Loucy (cell line): Measurements from ENCODE around the gene FBLIM1.

ENCODE experiments used
- H2AFZ ChIP-seq: fragments of 200-600 bp; sonication (generic); 2 replicates; pipeline ENCODE4 v1.6.0; 2016; ENCODE audit warnings: antibody characterized with exemption, mild to moderate bottlenecking, low read length, moderate library complexity
- H3F3A ChIP-seq: fragments of 200-600 bp; 2 replicates; pipeline ENCODE4 v1.6.0; 2016; ENCODE audit warnings: antibody characterized with exemption, low read depth, mild to moderate bottlenecking
- H3K27me3 ChIP-seq: fragments of 200-600 bp; sonication (generic); 2 replicates; pipeline ENCODE4 v1.6.1; 2014; ENCODE audit warnings: low read length, mild to moderate bottlenecking; ENCODE audit not compliant: insufficient read depth, poor library complexity, severe bottlenecking
- H3K36me3 ChIP-seq: fragments of 200-600 bp; sonication (generic); 2 replicates; pipeline ENCODE4 v1.6.1; 2016; ENCODE audit warnings: low read length; ENCODE audit not compliant: insufficient read depth
- H3K4me1 ChIP-seq: fragments of 200-600 bp; sonication (generic); 2 replicates; pipeline ENCODE4 v1.5.1; 2014; ENCODE audit warnings: low read length, mild to moderate bottlenecking; ENCODE audit not compliant: insufficient read depth, poor library complexity, severe bottlenecking
- H3K4me2 ChIP-seq: fragments of 200-600 bp; sonication (generic); 2 replicates; pipeline ENCODE4 v1.6.0; 2014; ENCODE audit warnings: antibody characterized with exemption, low read length, low read depth, mild to moderate bottlenecking; ENCODE audit not compliant: poor library complexity, severe bottlenecking
- H3K4me3 ChIP-seq: fragments of 200-600 bp; sonication (generic); 2 replicates; pipeline ENCODE4 v1.5.1; 2014; ENCODE audit warnings: low read length, mild to moderate bottlenecking, mixed read lengths; ENCODE audit not compliant: poor library complexity, severe bottlenecking
- H3K79me2 ChIP-seq: fragments of 200-600 bp; sonication (generic); 2 replicates; pipeline ENCODE4 v1.6.1; 2014; ENCODE audit warnings: low read length; ENCODE audit not compliant: insufficient read depth
- H3K9ac ChIP-seq: fragments of 200-600 bp; sonication (generic); 2 replicates; pipeline ENCODE4 v1.6.0; 2014; ENCODE audit warnings: mild to moderate bottlenecking, low read depth, low read length, moderate library complexity; ENCODE audit not compliant: poor library complexity, severe bottlenecking
- H3K9me2 ChIP-seq: fragments of 200-600 bp; sonication (generic); replicated peaks from 2 replicates; pipeline ENCODE4 v1.6.1; 2016; ENCODE audit warnings: low read depth, low read length, mixed read lengths
- H3K9me3 ChIP-seq: fragments of 200-600 bp; sonication (generic); 2 replicates; pipeline ENCODE4 v1.6.1; 2014; ENCODE audit warnings: mild to moderate bottlenecking, antibody characterized with exemption, low read length, low read depth; ENCODE audit not compliant: insufficient read depth
- H4K20me1 ChIP-seq: fragments of 200-600 bp; sonication (generic); 2 replicates; pipeline ENCODE4 v1.6.0; 2014; ENCODE audit warnings: antibody characterized with exemption, low read length, mild to moderate bottlenecking; ENCODE audit not compliant: insufficient read depth, poor library complexity, severe bottlenecking
- EZH2phosphoT487 ChIP-seq: fragments of 200-600 bp; IDR thresholded peaks from 2 replicates; pipeline ENCODE4 v1.6.1; 2018; ENCODE audit warnings: antibody characterized with exemption, mild to moderate bottlenecking, moderate library complexity, borderline replicate concordance
- TF ChIP-seq, protein P1 (sequence below): fragments of 200-600 bp; sonication (generic); conservative IDR thresholded peaks from 2 replicates; pipeline ENCODE4 v1.5.1; 2014; ENCODE audit warnings: mild to moderate bottlenecking, antibody characterized with exemption, low read length

The FBLIM1 gene

DNA sequence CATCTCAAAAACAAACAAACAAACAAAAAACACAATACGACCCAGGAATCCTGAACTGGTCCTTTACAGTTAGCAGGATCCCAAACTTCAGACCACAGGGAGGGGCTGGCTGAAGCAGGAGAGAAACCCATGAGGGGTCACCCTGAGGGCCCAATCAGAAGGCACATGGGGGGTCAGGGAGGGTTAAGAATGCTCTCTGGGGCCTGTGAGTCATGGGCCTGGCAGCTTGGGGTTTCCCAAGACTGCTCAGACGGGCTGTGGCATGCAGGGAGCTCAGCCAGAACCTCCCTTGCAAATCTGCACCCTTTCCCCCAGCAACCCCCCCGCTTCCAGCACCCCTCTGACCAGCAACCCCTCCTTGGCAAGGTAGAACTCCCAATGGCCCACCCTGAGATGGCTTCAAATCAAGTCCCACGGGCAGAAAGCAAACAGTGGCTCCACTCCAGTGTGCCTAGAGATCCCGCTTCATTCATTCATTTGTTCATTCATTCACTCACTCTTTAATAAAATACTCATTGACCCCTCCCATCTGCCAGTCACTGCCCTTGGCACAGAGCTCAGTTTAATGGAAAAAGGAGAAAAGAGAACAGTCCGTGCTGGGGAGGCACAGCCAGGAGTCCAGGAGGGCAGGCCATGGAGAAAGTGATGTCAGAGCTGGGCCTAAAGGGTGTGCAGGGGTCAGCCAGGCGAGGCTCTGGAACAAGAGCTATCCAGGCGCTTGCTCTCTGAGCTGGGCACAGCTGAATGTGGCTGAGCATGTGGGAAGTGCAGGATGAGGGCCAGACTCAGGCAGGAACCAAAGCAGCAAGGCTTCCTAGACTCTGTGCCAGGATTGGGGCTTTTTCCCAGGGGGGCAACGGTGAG, 40.6 kb downstream of the FBLIM1 start:
- Histone ChIP-seq H3F3A (no peaks in the 10 kb centered on the region), H3K9me2 (no peaks in the 10 kb centered on the region), H3K9ac (no peak overlapping the region), H3K4me3 (no peak overlapping the region), H2AFZ (no peak overlapping the region), H3K36me3 (no peaks in the 10 kb centered on the region), H3K9me3 (no peaks in the 10 kb centered on the region), H3K4me1 (no peaks in the 10 kb centered on the region), H4K20me1 (no peaks in the 10 kb centered on the region), H3K4me2 (no peak overlapping the region), H3K27me3 (no peaks in the 10 kb centered on the region), H3K79me2 (no peaks in the 10 kb centered on the region)
- TF ChIP-seq, protein P1, sequence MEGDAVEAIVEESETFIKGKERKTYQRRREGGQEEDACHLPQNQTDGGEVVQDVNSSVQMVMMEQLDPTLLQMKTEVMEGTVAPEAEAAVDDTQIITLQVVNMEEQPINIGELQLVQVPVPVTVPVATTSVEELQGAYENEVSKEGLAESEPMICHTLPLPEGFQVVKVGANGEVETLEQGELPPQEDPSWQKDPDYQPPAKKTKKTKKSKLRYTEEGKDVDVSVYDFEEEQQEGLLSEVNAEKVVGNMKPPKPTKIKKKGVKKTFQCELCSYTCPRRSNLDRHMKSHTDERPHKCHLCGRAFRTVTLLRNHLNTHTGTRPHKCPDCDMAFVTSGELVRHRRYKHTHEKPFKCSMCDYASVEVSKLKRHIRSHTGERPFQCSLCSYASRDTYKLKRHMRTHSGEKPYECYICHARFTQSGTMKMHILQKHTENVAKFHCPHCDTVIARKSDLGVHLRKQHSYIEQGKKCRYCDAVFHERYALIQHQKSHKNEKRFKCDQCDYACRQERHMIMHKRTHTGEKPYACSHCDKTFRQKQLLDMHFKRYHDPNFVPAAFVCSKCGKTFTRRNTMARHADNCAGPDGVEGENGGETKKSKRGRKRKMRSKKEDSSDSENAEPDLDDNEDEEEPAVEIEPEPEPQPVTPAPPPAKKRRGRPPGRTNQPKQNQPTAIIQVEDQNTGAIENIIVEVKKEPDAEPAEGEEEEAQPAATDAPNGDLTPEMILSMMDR = no peak
- TF ChIP-seq EZH2phosphoT487 = no peak

GRCh38 chr1:15799928-15800835, 41.6 kb downstream of the FBLIM1 start:
- Histone ChIP-seq H3K4me3 (no peak overlapping the region), H3K27me3 (no peaks in the 10 kb centered on the region), H2AFZ (no peak overlapping the region), H3K4me2 (no peak overlapping the region), H3K9me3 (no peaks in the 10 kb centered on the region), H3K4me1 (no peaks in the 10 kb centered on the region), H4K20me1 (no peaks in the 10 kb centered on the region), H3K79me2 (no peaks in the 10 kb centered on the region), H3F3A (no peaks in the 10 kb centered on the region), H3K36me3 (no peaks in the 10 kb centered on the region), H3K9ac (no peak overlapping the region), H3K9me2 (no peaks in the 10 kb centered on the region)
- TF ChIP-seq, protein P1 = no peak
- TF ChIP-seq EZH2phosphoT487 = no peak

- no peaks in the 10 kb centered on the region for H4K20me1 ChIP-seq
- H3K9me3 ChIP-seq = no peaks in the 10 kb centered on the region
- no peaks in the 10 kb centered on the region for H3K79me2 ChIP-seq
- H3K9ac ChIP-seq = no peak overlapping the region
- no peak overlapping the region for H3K4me3 ChIP-seq
- no peak overlapping the region for H2AFZ ChIP-seq
- no peaks in the 10 kb centered on the region for H3F3A ChIP-seq
- no peaks in the 10 kb centered on the region for H3K36me3 ChIP-seq
- TF ChIP-seq, protein P1 = no peak
- TF ChIP-seq EZH2phosphoT487 = no peak
- no peaks in the 10 kb centered on the region for H3K9me2 ChIP-seq
- no peaks in the 10 kb centered on the region for H3K27me3 ChIP-seq
- no peak overlapping the region for H3K4me2 ChIP-seq
- no peaks in the 10 kb centered on the region for H3K4me1 ChIP-seq
Measured at GRCh38 chr1:15802234-15802965, 43.8 kb downstream of the FBLIM1 start.
